Omental fat pad (tissue), 4 donors: ENCODE measurements around the gene SYTL3. TPM values are rescaled to one million over a fixed set of nuclear protein-coding genes. Genes with fewer than 3 reads are reported as not detected.

Experiments used
- ATAC-seq: fragments of 150-250 bp; one replicate; pipeline ENCODE4 v1.9.1; 2016; ENCODE audit warnings: mild to moderate bottlenecking, moderate library complexity; ENCODE audit not compliant: low FRiP score
- DNase-seq: peaks from one replicate; pipeline ENCODE4 v3.0.0-alpha.2; 2019; ENCODE audit warnings: low spot score
- CTCF ChIP-seq, 3 donors: fragments of 450-650 bp; IDR thresholded peaks; one replicate each; pipeline ENCODE4 v1.5.1; 2016 to 2017; ENCODE audit warnings: antibody characterized with exemption in 3 of 3, mild to moderate bottlenecking in 3 of 3, moderate library complexity in 2 of 3
- total RNA-seq, 4 donors: library from RNA; depleted of rRNA; stranded (reverse); fragments of >200 nt; gene quantifications; one replicate each; pipeline ENCODE4 v1.1.0, GENCODE V29; 2016

SYTL3 gene
- total RNA-seq, 4 donors from 2014 or later, result 5.3 to 16.3 (median 6.8) TPM

- DNase-seq (no peak), ATAC-seq (no peak)
- TF ChIP-seq CTCF (IDR thresholded peaks at IDR 0.05), result no peak
Observed at GRCh38 chr6:158625881-158626305, 24.0 kb upstream of the SYTL3 start.

GRCh38 chr6:158626360-158627167 lies 23.3 kb upstream of the SYTL3 start:
- TF ChIP-seq CTCF (IDR thresholded peaks at IDR 0.05), result no peak
- ATAC-seq (no peak), DNase-seq (no peak)

- ATAC-seq, result no peak
Observed at GRCh38 chr6:158627168-158627939, 22.5 kb upstream of the SYTL3 start.

GRCh38 chr6:158627940-158628211 lies 22.0 kb upstream of the SYTL3 start:
- TF ChIP-seq CTCF (IDR thresholded peaks at IDR 0.05), result no peak
- DNase-seq (no peak), ATAC-seq (no peak)

More at GRCh38 chr6:158627168-158627939, 22.5 kb upstream of the SYTL3 start:
- DNase-seq, result no peak
- no peak for TF ChIP-seq CTCF (IDR thresholded peaks at IDR 0.05)

- ATAC-seq, result no peak
- no peak for TF ChIP-seq CTCF (IDR thresholded peaks at IDR 0.05)
- DNase-seq, result no peak
Observed at GRCh38 chr6:158628542-158628941, 21.3 kb upstream of the SYTL3 start.

GRCh38 chr6:158629367-158630221 lies 20.3 kb upstream of the SYTL3 start:
- DNase-seq, result no peak
- ATAC-seq, result no peak

More at GRCh38 chr6:158629367-158630221, 20.3 kb upstream of the SYTL3 start:
- no peak for TF ChIP-seq CTCF (IDR thresholded peaks at IDR 0.05)
